Natural killer cell (primary cell): Measurements from ENCODE around the gene SERPINB11. TPM values are rescaled to one million over a fixed set of nuclear protein-coding genes. Genes with fewer than 3 reads are reported as not detected.
"Not testable (repeated sequence)": the region's sequence is repeated elsewhere in the genome, so short reads cannot be mapped to it uniquely, and the experiment has no call there.

ENCODE experiments used
- ATAC-seq, 3 donors: fragments of 150-1000 bp in 2 of 3; fragments of 200-7000 bp in 1 of 3; cut with Tn5 transposase; 1 replicate in 1 of 3; 2 replicates in 2 of 3; pipeline ENCODE4 v1.10.0; 2021; ENCODE audit warnings: mild to moderate bottlenecking in 2 of 3, moderate library complexity in 2 of 3
- DNase-seq, 2 donors: peaks; one replicate each; pipeline versions ENCODE4 v3.0.0 to v3.0.0-alpha.2; 2013 to 2021; ENCODE audit warnings: mixed read lengths in 1 of 2
- H3K27ac ChIP-seq: one replicate; pipeline ENCODE4 v1.5.1; 2013; ENCODE audit warnings: mild to moderate bottlenecking, low read length
- H3K27me3 ChIP-seq: one replicate; pipeline ENCODE4 v1.6.1; 2013; ENCODE audit warnings: low read length; ENCODE audit not compliant: control insufficient read depth, insufficient read depth
- H3K36me3 ChIP-seq: one replicate; pipeline ENCODE4 v1.6.1; 2013; ENCODE audit warnings: low read length; ENCODE audit not compliant: control insufficient read depth, insufficient read depth
- H3K4me1 ChIP-seq: one replicate; pipeline ENCODE4 v1.6.1; 2013; ENCODE audit warnings: low read length; ENCODE audit not compliant: control insufficient read depth, insufficient read depth
- H3K4me3 ChIP-seq: one replicate; pipeline ENCODE4 v1.5.1; 2013; ENCODE audit warnings: low read length
- H3K9me3 ChIP-seq: one replicate; pipeline ENCODE4 v1.6.1; 2013; ENCODE audit warnings: low read length; ENCODE audit not compliant: control insufficient read depth, insufficient read depth
- H3K27ac Mint-ChIP-seq, 2 donors: one replicate each; pipeline ENCODE4 v1.8.0; 2022; ENCODE audit warnings: mild to moderate bottlenecking in 2 of 2, mixed read lengths in 2 of 2, moderate library complexity in 1 of 2
- H3K27me3 Mint-ChIP-seq, 2 donors: one replicate each; pipeline ENCODE4 v1.8.0; 2022; ENCODE audit warnings: low read depth in 2 of 2, mixed read lengths in 2 of 2
- H3K36me3 Mint-ChIP-seq: one replicate; pipeline ENCODE4 v1.8.0; 2022; ENCODE audit warnings: mixed read lengths
- H3K4me1 Mint-ChIP-seq, 2 donors: one replicate each; pipeline ENCODE4 v1.8.0; 2022; ENCODE audit warnings: mixed read lengths in 2 of 2
- H3K4me3 Mint-ChIP-seq: one replicate; pipeline ENCODE4 v1.8.0; 2022; ENCODE audit warnings: mild to moderate bottlenecking, moderate library complexity, mixed read lengths
- H3K9me3 Mint-ChIP-seq, 2 donors: one replicate each; pipeline ENCODE4 v1.8.0; 2022; ENCODE audit warnings: mixed read lengths in 2 of 2
- WGBS: methylation state at CpG from one replicate; pipeline ENCODE4 v1.1.7; 2013; ENCODE audit warnings: missing lambda C conversion rate; ENCODE audit not compliant: insufficient coverage; 5-methylcytosine and 5-hydroxymethylcytosine counted together
- intact Hi-C: fragments of 100-400 bp; cut with micrococcal nuclease; formaldehyde crosslinking; loops from one replicate; pipeline ENCODE4 v1.14.2; 2022
- total RNA-seq, 4 donors: library from RNA; stranded (reverse); fragments of 120-200 nt in 1 of 4; gene quantifications; one replicate each; pipeline versions ENCODE4 v1.2.3 to v1.2.4, GENCODE V29; 2013 to 2022
- TF ChIP-seq, protein P1 (sequence below): fragments of 200-600 bp; IDR thresholded peaks from one replicate; pipeline ENCODE4 v1.8.0; 2022; ENCODE audit warnings: antibody characterized with exemption

The SERPINB11 gene, protein sequence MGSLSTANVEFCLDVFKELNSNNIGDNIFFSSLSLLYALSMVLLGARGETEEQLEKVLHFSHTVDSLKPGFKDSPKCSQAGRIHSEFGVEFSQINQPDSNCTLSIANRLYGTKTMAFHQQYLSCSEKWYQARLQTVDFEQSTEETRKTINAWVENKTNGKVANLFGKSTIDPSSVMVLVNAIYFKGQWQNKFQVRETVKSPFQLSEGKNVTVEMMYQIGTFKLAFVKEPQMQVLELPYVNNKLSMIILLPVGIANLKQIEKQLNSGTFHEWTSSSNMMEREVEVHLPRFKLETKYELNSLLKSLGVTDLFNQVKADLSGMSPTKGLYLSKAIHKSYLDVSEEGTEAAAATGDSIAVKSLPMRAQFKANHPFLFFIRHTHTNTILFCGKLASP
- not detected for total RNA-seq
- not detected for total RNA-seq (2013)

DNA sequence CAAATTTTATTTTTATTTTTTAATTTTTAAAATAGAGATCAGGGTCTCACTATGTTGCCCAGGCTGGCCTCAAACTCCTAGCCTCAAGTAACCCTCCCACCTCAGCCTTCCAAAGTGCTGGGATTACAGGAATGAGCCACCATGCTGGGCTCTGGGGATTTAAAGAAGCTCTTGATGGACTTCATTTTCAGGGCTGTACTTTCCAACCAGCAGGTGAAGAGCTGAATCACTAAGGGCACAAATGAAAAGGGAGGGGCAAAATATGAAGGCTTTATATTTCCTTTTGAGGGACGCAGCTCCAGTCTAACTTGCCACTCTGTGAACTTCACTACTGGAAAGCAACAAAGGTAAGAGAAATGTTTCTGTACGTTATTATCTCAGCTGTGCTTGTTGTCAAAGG, at the start of gene SERPINB11:
TSS of gene SERPINB11 (plus strand) at position 301 of the 400 bp plus-strand sequence. CDS start 7,234 bp downstream, outside the sequence.
- H3K27ac ChIP-seq, result no peak within 1 kb of the TSS
- intact Hi-C loops, result no loop called here
- Mint-ChIP-seq H3K36me3 (no peaks in the 10 kb centered on the region), H3K4me3 (no peak within 1 kb of the TSS), H3K4me1 (no peaks in the 10 kb centered on the region), H3K27me3 (peaks cover 6 to 10% of the 10 kb centered on the region in 2 donors), H3K27ac (no peak within 1 kb of the TSS), H3K9me3 (peaks cover 0 to 2% of the 10 kb centered on the region in 2 donors)
- H3K4me3 ChIP-seq, result no peak within 1 kb of the TSS
- WGBS, result 72% methylated on average over 2 of the region's 2 CpGs
- no peak for DNase-seq
- TF ChIP-seq, protein P1, sequence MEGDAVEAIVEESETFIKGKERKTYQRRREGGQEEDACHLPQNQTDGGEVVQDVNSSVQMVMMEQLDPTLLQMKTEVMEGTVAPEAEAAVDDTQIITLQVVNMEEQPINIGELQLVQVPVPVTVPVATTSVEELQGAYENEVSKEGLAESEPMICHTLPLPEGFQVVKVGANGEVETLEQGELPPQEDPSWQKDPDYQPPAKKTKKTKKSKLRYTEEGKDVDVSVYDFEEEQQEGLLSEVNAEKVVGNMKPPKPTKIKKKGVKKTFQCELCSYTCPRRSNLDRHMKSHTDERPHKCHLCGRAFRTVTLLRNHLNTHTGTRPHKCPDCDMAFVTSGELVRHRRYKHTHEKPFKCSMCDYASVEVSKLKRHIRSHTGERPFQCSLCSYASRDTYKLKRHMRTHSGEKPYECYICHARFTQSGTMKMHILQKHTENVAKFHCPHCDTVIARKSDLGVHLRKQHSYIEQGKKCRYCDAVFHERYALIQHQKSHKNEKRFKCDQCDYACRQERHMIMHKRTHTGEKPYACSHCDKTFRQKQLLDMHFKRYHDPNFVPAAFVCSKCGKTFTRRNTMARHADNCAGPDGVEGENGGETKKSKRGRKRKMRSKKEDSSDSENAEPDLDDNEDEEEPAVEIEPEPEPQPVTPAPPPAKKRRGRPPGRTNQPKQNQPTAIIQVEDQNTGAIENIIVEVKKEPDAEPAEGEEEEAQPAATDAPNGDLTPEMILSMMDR, result no peak
- ATAC-seq, result no peak
- H3K9me3 ChIP-seq, result no peaks in the 10 kb centered on the region
- no peaks in the 10 kb centered on the region for H3K4me1 ChIP-seq
- no peaks in the 10 kb centered on the region for H3K36me3 ChIP-seq
- H3K27me3 ChIP-seq, result no peaks in the 10 kb centered on the region

DNA sequence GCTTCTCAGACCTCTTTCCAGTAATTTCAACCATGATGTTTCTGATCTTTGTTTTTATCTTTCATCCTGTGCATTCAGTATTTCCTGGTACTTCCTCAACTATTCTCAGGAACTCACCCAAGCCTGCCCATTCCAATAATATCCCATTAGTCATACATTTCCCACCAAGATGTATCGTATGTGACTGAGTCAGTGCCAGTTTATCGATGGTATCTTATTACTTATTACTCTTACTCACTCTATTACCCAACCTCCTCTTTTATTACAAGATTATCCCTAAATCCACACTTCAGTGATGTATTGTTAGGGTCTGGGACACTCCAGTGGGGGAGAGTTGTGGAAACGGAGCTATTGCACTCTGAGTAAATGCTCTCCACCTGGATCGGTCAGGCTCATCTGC, 43.8 kb upstream of the SERPINB11 start:
- H3K27me3 ChIP-seq, H3K4me3 ChIP-seq, H3K9me3 Mint-ChIP-seq, H3K4me1 ChIP-seq, DNase-seq, H3K27ac ChIP-seq, intact Hi-C loops, H3K4me1 Mint-ChIP-seq, H3K27ac Mint-ChIP-seq, H3K36me3 ChIP-seq, H3K9me3 ChIP-seq, H3K27me3 Mint-ChIP-seq, ATAC-seq, H3K4me3 Mint-ChIP-seq, H3K36me3 Mint-ChIP-seq: not testable (repeated sequence)
- whole genome bisulfite sequencing, result 89% methylated on average over 2 of the region's 4 CpGs

DNA sequence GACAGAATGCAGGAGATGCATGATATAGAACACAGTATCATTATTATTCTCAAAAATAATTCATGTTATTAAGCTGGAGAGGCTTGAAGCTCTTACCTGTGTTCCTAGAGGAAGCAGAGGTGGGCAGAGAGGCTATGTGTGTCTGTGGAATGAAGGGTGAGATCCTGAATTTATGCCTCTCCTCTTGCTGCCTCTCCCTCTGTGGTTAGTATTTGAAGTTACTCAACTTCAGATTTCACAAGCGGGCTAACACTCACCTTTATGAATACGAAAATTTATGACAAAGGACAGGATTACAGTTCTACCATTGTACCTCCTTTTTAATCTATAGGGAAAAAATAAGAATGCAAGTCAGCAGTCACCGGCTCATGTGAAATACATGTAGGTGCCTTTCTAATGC, 41.0 kb upstream of the SERPINB11 start, which contains the start of gene SERPINB3:
TSS of gene SERPINB3 (minus strand) at position 144 of the 400 bp plus-strand sequence. CDS start 677 bp downstream, outside the sequence.
- H3K4me1 Mint-ChIP-seq, H3K27ac Mint-ChIP-seq, H3K36me3 Mint-ChIP-seq, H3K9me3 Mint-ChIP-seq, H3K4me3 ChIP-seq, H3K36me3 ChIP-seq, H3K27me3 ChIP-seq, H3K9me3 ChIP-seq, H3K4me3 Mint-ChIP-seq, DNase-seq, H3K27me3 Mint-ChIP-seq, ATAC-seq, H3K27ac ChIP-seq, H3K4me1 ChIP-seq, intact Hi-C loops: not testable (repeated sequence)
- no CpG with 5 or more reads among the region's 3 CpGs for WGBS

DNA sequence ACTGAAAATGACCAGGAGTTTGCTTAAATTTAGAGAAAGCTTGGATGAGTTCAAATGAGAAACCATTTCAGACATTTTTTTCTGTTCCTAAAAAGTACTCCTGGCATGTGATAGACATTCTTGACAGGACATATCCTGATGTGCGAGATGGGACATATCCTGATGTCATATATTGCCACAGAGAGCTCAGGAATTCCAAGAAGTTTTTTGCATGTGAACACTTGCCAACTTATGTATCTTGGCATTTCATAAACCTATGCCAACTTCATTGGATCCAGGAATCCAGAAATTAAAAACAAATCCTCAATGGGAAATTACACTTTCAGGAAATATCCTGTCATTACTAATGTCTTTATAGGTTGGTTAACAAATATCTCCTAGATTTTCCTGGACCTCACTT, 38.2 kb upstream of the SERPINB11 start:
- ATAC-seq (no peak), DNase-seq (no peak)
- WGBS, result 94% methylated on average over 1 of the region's 1 CpG
- no peak overlapping the region for H3K27ac Mint-ChIP-seq
- no peaks in the 10 kb centered on the region for H3K4me1 ChIP-seq
- intact Hi-C loops, result no loop called here
- H3K4me3 Mint-ChIP-seq, result no peak overlapping the region
- H3K27ac ChIP-seq, result no peak overlapping the region
- H3K36me3 Mint-ChIP-seq, result no peaks in the 10 kb centered on the region
- H3K27me3 ChIP-seq, result no peaks in the 10 kb centered on the region
- TF ChIP-seq, protein P1, result no peak
- H3K4me3 ChIP-seq, result no peak overlapping the region
- H3K9me3 Mint-ChIP-seq, result peaks cover 6 to 14% of the 10 kb centered on the region in 2 donors
- no peaks in the 10 kb centered on the region for H3K9me3 ChIP-seq
- no peaks in the 10 kb centered on the region for H3K36me3 ChIP-seq
- no peaks in the 10 kb centered on the region for H3K4me1 Mint-ChIP-seq
- peaks cover 0 to 1% of the 10 kb centered on the region in 2 donors for H3K27me3 Mint-ChIP-seq
